Neural cell (in vitro differentiated cells): ENCODE results near the gene SGSM1. TPM values are rescaled to one million over a fixed set of nuclear protein-coding genes. Genes with fewer than 3 reads are reported as not detected.

Experiments used
- H2AFZ ChIP-seq: fragments of 200-600, 300-800 bp; sonication (generic), shearing (Covaris generic); 2 replicates; pipeline ENCODE4 v1.6.0; 2014; ENCODE audit warnings: low read depth, mild to moderate bottlenecking, antibody characterized with exemption, low read length, moderate library complexity
- H3F3A ChIP-seq: fragments of 200-600 bp; shearing (Covaris generic); 2 replicates; pipeline ENCODE4 v1.6.1; 2016; ENCODE audit warnings: mild to moderate bottlenecking, moderate library complexity, mixed read lengths, antibody characterized with exemption, low read length; ENCODE audit not compliant: insufficient read depth, poor library complexity, severe bottlenecking
- H3K27ac ChIP-seq: fragments of 200-600, 300-800 bp; sonication (generic), shearing (Covaris generic); 2 replicates; pipeline ENCODE4 v1.5.1; 2014; ENCODE audit warnings: mild to moderate bottlenecking, low read length, moderate library complexity
- H3K27me3 ChIP-seq: fragments of 300-800, 200-600 bp; sonication (generic), shearing (Covaris generic); 2 replicates; pipeline ENCODE4 v1.6.0; 2014; ENCODE audit warnings: mild to moderate bottlenecking, low read depth, low read length, moderate library complexity; ENCODE audit not compliant: insufficient read depth
- H3K36me3 ChIP-seq: fragments of 300-800, 200-600 bp; sonication (generic), shearing (Covaris generic); 2 replicates; pipeline ENCODE4 v1.5.1; 2014; ENCODE audit warnings: mild to moderate bottlenecking, antibody characterized with exemption, low read length, moderate library complexity; ENCODE audit not compliant: insufficient read depth
- H3K4me2 ChIP-seq: fragments of 300-800, 200-600 bp; sonication (generic), shearing (Covaris generic); 2 replicates; pipeline ENCODE4 v1.6.0; 2014; ENCODE audit warnings: mild to moderate bottlenecking, low read length
- H3K4me3 ChIP-seq: fragments of 300-800, 200-600 bp; sonication (generic), shearing (Covaris generic); 2 replicates; pipeline ENCODE4 v1.5.1; 2014; ENCODE audit warnings: mild to moderate bottlenecking, low read length, moderate library complexity
- H3K79me2 ChIP-seq: fragments of 200-600 bp; shearing (Covaris generic); replicated peaks from 2 replicates; pipeline ENCODE4 v1.6.0; 2014; ENCODE audit warnings: mild to moderate bottlenecking, low read length, moderate library complexity; ENCODE audit not compliant: insufficient read depth
- H3K9ac ChIP-seq: fragments of 300-800, 200-600 bp; sonication (generic), shearing (Covaris generic); 2 replicates; pipeline ENCODE4 v1.6.1; 2016; ENCODE audit warnings: mild to moderate bottlenecking, low read length, mixed read lengths
- H3K9me2 ChIP-seq: fragments of 200-600 bp; shearing (Covaris generic); 2 replicates; pipeline ENCODE4 v1.6.1; 2016; ENCODE audit warnings: mild to moderate bottlenecking, low read length, mixed read lengths; ENCODE audit not compliant: insufficient read depth
- H3K9me3 ChIP-seq: fragments of 200-600, 300-800 bp; sonication (generic), shearing (Covaris generic); 2 replicates; pipeline ENCODE4 v1.6.1; 2016; ENCODE audit warnings: mild to moderate bottlenecking, mixed run types, low read length, moderate library complexity, mixed read lengths
- H4K20me1 ChIP-seq: fragments of 200-600 bp; shearing (Covaris generic); 2 replicates; pipeline ENCODE4 v1.6.1; 2016; ENCODE audit warnings: mild to moderate bottlenecking, mixed run types; ENCODE audit not compliant: insufficient read depth
- CTCF ChIP-seq: fragments of 450-650 bp; IDR thresholded peaks from 2 replicates; pipeline ENCODE4 v1.5.1; 2014; ENCODE audit warnings: antibody characterized with exemption, mild to moderate bottlenecking, moderate library complexity; ENCODE audit not compliant: poor library complexity, severe bottlenecking
- EP300 ChIP-seq: fragments of 450-650 bp; conservative IDR thresholded peaks from 2 replicates; pipeline ENCODE4 v1.6.1; 2014; ENCODE audit warnings: antibody characterized with exemption, mild to moderate bottlenecking, moderate library complexity; ENCODE audit not compliant: poor library complexity, severe bottlenecking
- EZH2 ChIP-seq: fragments of 200-600, 300-800 bp; shearing (Covaris generic), sonication (generic); IDR thresholded peaks from 2 replicates; pipeline ENCODE4 v1.6.1; 2014; ENCODE audit warnings: antibody characterized with exemption, low read length, borderline replicate concordance, mild to moderate bottlenecking; ENCODE audit not compliant: insufficient read depth, poor library complexity, severe bottlenecking
- MXI1 ChIP-seq: fragments of 450-650 bp; conservative IDR thresholded peaks from 2 replicates; pipeline ENCODE4 v1.6.1; 2014; ENCODE audit warnings: antibody characterized with exemption, mild to moderate bottlenecking; ENCODE audit not compliant: poor library complexity, severe bottlenecking
- POLR2AphosphoS5 ChIP-seq: IDR thresholded peaks from 2 replicates; pipeline ENCODE4 v1.6.1; 2012
- RAD21 ChIP-seq: fragments of 450-650 bp; conservative IDR thresholded peaks from 2 replicates; pipeline ENCODE4 v1.6.1; 2014; ENCODE audit warnings: antibody characterized with exemption, mild to moderate bottlenecking, moderate library complexity
- REST ChIP-seq: IDR thresholded peaks from 2 replicates; pipeline ENCODE4 v1.6.1; 2012; ENCODE audit warnings: borderline replicate concordance
- SMC3 ChIP-seq: fragments of 450-650 bp; conservative IDR thresholded peaks from 2 replicates; pipeline ENCODE4 v1.6.1; 2014; ENCODE audit warnings: antibody characterized with exemption, mild to moderate bottlenecking, moderate library complexity; ENCODE audit not compliant: poor library complexity
- TAF1 ChIP-seq: IDR thresholded peaks from 2 replicates; pipeline ENCODE4 v1.6.1; 2012; ENCODE audit warnings: low read depth
- polyA minus RNA-seq: library from RNA; depleted of rRNA, polyadenylated mRNA; stranded (reverse); fragments of >200 nt; gene quantifications from 2 replicates; pipeline ENCODE4 v1.2.3, GENCODE V29; 2014
- polyA plus RNA-seq: library from polyadenylated mRNA; depleted of rRNA; stranded (reverse); fragments of >200 nt; gene quantifications from 2 replicates; pipeline ENCODE4 v1.2.3, GENCODE V29; 2014

SGSM1 gene
- polyA plus RNA-seq = 7.5 and 9.2 TPM in 2 replicates
- polyA minus RNA-seq = 12.9 and 13.2 TPM in 2 replicates

GRCh38 chr22:24805790-24806662 is at the start of gene SGSM1:
TSS of gene SGSM1 (plus strand) at chr22:24806211. CDS start at chr22:24806326, 115 bp downstream.
- no peaks in the 10 kb centered on the region for H3K27me3 ChIP-seq
- peak within 1 kb of the TSS; percentile 83 for H3K9ac ChIP-seq
- peak within 1 kb of the TSS; percentile 59 for H3K27ac ChIP-seq
- H3K36me3 ChIP-seq = no peaks in the 10 kb centered on the region
- peak within 1 kb of the TSS; percentile 90 for H2AFZ ChIP-seq
- peak within 1 kb of the TSS; percentile 88 for H3K4me3 ChIP-seq
- no peak for TF ChIP-seq EP300
- peak; percentile 26 for TF ChIP-seq CTCF
- peak; percentile 27 for TF ChIP-seq TAF1
- no peak for TF ChIP-seq SMC3
- peak; percentile 16 for TF ChIP-seq RAD21
- TF ChIP-seq POLR2AphosphoS5 = peak; percentile 79
- TF ChIP-seq EZH2 = no peak
- TF ChIP-seq REST = peak; percentile 72
- peak; percentile 59 for TF ChIP-seq MXI1
- H3K79me2 ChIP-seq = no peaks in the 10 kb centered on the region
- no peaks in the 10 kb centered on the region for H3K9me2 ChIP-seq
- H4K20me1 ChIP-seq = no peaks in the 10 kb centered on the region
- H3K4me2 ChIP-seq = peak within 1 kb of the TSS; percentile 60
- no peaks in the 10 kb centered on the region for H3K9me3 ChIP-seq
- H3F3A ChIP-seq = peaks cover 6% of the 10 kb centered on the region

- Histone ChIP-seq H3K36me3 (no peaks in the 10 kb centered on the region), H3K4me3 (no peak overlapping the region), H3K9ac (no peak overlapping the region), H3K27ac (no peak overlapping the region), H3F3A (no peaks in the 10 kb centered on the region), H3K79me2 (no peaks in the 10 kb centered on the region), H3K9me3 (no peaks in the 10 kb centered on the region), H3K27me3 (no peaks in the 10 kb centered on the region), H4K20me1 (no peaks in the 10 kb centered on the region), H2AFZ (no peak overlapping the region), H3K9me2 (no peaks in the 10 kb centered on the region), H3K4me2 (no peak overlapping the region)
- no peak for TF ChIP-seq EZH2
- TF ChIP-seq REST = no peak
- peak; percentile 89 for TF ChIP-seq CTCF
- TF ChIP-seq POLR2AphosphoS5 = no peak
- TF ChIP-seq MXI1 = no peak
- no peak for TF ChIP-seq TAF1
- no peak for TF ChIP-seq EP300
- TF ChIP-seq RAD21 = peak; percentile 85
- peak; percentile 87 for TF ChIP-seq SMC3
Measured at GRCh38 chr22:24758164-24758799, 47.7 kb upstream of the SGSM1 start.
